Testis (tissue), 2 donors: Measurements from ENCODE around the gene WTIP.
"Not testable (repeated sequence)": the region's sequence is repeated elsewhere in the genome, so short reads cannot be mapped to it uniquely, and the experiment has no call there.

ENCODE experiments used
- CTCF ChIP-seq, 3 experiments: fragments of 450-650 bp in 2 of 3; fragments of 200-600 bp in 1 of 3; sonication (generic) in 1 of 3; IDR thresholded peaks; one replicate each; pipeline ENCODE4 v1.5.1; 2016 to 2019; ENCODE audit warnings: antibody characterized with exemption in 3 of 3, mild to moderate bottlenecking in 2 of 3, moderate library complexity in 1 of 3
- POLR2A ChIP-seq: fragments of 450-650 bp; IDR thresholded peaks from one replicate; pipeline ENCODE4 v1.6.1; 2017; ENCODE audit warnings: antibody characterized with exemption, mild to moderate bottlenecking, moderate library complexity

GRCh38 chr19:34464785-34465184 lies 16.8 kb upstream of the WTIP start:
- TF ChIP-seq POLR2A; CTCF (IDR thresholded peaks at IDR 0.05): not testable (repeated sequence)
